Stimulated activated CD8-positive, alpha-beta memory T cell treated with anti-CD3 and anti-CD28 coated beads, Interleukin-15, amount 100 ng/mL, for 1 hour (primary cell): ENCODE results near the gene FGFR2.
"Not testable (repeated sequence)": the region's sequence is repeated elsewhere in the genome, so short reads cannot be mapped to it uniquely, and the experiment has no call there.

Experiments
- DNase-seq: peaks from one replicate; pipeline ENCODE4 v3.0.0-alpha.2; 2020; ENCODE audit warnings: low read depth

FGFR2 gene

DNA sequence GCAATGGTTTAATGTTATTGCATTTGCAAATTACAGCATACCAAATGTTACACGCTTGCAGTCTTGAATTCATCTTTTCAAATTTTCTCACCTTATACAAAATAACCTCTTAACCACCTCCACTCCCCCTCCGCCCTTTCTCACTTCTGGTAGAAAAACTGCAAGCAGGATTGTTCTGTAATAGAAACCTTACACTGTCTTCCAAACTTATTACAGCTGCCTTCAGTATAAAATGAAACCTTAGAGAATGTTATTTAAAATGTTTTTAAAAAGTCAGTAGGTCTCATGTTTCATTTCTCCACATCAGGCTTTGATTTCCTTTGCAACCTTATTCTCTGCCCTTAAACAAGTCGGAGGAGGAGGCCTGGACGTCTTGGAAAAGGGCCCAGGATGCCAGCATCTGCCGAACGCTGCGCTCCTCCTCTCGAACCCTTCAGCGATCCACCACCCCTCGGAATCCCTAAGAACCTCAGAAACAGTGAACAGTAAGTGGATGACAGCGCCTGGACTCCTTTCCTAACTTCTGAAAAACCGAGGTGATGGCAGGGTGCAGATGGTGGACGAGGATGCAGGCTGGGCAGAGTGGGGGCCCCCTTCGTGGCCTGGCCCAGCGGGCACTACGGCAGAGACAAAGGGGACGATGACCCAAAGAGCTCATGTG lies 74.0 kb downstream of the FGFR2 start:
- DNase-seq, result no peak

DNA sequence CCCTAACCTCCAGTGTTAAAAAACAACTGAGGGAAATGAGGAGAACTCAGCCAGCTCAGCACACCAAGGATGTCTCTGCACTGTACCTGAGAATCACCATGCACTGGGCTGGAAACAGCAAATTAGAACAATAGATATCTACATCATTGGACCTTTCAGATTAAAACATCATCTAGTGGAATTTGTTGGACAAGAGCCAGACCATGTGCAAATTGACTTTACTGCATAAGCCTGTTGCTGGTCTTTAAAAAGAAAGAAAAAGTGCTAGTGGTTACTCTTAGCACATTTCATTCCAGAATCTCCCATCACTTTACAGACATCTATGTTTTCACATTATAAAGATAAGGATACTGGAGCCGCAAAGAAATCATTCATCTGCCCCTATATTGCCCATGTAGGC lies 75.4 kb downstream of the FGFR2 start:
- DNase-seq, result no peak

DNA sequence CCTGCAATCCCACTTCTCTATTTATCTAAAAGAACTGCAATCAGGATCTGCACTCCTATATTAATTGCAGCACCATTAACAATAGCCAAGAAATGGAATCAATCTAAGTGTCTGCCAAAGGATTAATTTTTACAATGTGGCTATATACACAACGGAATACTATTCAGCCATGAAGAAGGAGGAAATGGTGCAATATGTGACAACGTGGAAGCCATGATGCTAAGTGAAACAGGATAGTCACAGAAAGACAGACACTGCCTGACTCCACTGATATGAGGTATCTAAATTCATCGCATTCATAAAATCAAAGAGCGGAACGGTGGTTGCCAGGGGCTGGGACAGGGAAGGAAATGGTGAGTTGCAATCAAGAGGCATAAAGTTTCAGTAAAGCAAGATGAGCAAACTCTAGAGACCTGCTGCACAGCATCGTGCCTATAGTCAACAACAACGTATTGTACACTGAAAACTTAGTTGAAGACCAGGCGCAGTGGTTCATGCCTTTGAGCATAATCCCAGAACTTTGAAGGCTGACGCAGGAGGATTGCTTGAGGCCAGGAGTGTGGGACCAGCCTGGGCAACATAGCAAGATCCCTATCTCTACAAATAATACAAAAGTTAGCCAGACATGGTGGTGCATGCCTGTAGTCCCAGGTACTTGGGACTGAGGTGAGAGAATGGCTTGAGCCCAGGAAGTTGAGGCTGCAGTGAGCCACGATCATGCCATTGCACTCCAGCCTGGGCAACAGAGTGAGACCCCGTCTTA lies 76.3 kb downstream of the FGFR2 start:
- no peak for DNase-seq

DNA sequence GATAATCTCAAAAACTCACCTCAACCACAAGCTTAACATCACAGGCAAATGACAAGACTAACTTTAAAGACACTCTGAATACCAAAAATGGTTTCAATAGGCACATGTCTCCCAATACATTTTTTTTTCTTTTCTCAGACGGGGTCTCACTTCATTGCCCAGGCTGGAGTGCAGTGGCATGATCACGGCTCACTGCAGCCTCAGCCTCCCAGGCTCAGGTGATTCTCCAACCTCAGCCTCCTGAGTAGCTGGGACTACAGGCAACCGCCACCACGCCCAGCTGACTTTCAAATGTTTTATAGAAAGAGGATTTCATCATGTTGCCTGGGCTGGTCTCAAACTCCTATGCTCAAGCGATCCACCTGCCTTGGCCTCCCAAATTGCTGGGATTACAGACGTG lies 77.7 kb downstream of the FGFR2 start:
- DNase-seq, result not testable (repeated sequence)

DNA sequence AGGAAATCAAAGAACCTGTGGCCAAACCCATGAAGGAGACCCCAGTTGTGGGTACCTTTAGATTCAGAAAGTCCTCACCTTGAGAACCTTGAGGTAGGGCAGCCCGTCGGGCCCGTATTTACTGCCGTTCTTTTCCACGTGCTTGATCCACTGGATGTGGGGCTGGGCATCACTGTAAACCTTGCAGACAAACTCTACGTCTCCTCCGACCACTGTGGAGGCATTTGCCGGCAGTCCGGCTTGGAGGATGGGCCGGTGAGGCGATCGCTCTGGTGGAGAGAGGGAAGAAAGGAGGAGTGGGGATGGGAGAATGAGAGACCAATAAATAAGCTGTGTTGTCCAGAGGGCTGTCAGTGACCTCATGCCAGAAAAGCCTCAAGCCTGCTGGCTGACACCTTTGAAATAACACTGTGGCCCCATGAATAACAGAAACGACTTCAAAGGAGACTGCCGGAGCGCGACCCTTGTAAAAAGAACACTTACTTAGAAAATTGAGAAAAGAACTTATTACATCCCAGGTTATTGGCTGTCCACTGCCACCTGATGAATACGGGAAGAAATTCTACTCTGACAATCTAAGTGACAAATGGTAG lies 78.2 kb downstream of the FGFR2 start:
- DNase-seq, result no peak

DNA sequence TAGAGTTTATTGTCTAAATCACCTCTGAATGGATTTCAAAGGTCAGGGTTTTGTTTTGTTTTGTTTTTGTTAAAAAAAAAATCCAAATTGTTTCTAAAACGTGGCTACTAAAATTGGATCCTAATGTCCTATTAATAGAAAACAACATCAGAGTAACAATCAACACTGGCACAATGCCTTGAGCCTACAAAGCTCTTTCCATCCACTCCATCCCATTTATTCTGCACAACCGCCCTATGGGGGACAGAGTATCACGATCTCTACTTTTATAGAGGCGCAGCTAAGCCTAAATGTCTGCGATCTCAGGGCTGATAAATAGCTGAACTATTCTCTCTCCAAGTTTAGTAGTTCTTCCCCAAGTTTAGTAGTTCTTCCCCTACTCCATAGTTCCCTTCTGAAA lies 78.8 kb downstream of the FGFR2 start:
- DNase-seq, result no peak

DNA sequence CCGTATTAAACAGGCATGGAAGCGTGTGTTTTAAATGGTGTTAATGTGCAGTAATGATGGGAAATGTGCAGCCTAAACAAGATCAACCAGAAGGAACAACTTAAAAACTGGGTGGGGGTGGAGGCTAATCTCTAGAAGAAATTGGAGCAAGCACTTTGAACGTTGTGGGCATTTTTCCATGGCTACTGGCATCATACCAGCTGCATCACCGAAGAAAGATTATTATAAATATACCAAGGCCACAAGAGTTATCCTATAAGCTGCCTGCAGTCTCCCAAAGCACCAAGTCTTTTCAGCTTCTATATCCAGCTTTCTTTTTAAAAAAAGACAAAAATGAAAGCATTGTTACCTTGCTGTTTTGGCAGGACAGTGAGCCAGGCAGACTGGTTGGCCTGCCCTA lies 79.9 kb downstream of the FGFR2 start:
- no peak for DNase-seq

DNA sequence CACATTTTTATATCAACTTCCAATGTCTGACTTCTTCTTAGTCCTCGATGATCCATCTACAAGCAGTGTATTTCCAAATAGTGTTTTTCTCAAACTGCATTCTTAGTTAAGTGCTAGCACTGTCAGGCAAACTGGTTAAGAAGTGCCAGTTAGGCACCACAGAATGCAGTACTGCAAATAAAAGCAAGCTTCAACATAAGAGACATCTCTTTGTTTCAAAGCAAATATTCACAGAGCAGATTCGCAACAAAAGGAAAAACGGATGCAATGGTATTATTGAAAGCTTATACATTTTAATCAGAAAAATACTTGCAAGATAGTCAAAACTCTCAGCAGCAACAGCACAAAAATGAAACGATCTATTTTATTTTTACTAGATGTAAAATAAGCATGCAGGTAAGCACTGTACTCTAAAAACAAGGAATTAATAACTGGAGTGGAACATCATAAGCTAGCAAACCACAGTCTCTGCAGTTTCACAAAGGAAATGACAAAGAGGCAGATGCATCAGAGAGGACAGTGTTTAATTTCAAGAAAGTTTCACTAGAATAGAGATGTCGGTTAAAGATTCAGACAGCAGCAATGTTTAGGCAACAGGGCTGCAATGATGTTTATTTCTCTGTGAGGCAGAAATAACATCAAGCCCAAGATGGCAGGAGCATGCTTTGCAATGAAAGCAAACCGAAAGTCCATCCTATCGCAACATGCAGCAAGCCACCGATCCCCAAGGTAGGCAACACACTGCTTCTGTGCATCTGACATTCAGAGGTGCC lies 82.0 kb downstream of the FGFR2 start:
- no peak for DNase-seq

DNA sequence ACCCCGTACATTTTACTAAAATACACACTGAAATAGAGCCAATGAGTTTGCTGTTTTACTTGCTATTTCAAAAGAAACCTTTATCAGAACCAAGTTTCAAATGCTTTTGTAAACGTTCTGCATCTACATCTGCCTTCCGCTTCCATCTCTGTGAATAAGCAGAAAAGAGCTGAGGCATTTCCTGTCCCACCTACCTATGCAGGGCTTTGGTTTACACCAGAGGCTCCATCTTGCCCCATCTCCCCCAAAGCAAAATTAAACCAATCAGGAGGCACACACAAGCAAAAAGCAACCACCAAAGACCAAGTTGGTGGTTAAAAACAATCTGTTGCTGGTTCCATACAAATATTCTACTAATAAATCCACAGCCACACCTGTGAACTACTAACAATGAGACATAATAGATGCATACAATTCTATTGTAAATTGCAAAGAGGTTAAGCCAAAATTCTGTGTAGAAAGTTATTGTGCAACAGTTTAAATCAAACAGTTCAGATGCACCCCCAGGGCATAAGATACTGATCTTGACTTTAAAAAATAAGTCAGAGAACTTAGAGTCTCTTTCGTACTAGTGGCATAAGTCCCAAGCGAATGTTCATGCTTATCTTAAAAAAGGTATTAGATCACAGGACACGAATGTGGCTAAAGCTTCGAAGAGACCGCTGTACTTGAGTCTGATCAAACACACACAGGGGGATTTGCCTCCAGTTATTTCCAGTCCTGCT lies 83.9 kb downstream of the FGFR2 start:
- no peak for DNase-seq

DNA sequence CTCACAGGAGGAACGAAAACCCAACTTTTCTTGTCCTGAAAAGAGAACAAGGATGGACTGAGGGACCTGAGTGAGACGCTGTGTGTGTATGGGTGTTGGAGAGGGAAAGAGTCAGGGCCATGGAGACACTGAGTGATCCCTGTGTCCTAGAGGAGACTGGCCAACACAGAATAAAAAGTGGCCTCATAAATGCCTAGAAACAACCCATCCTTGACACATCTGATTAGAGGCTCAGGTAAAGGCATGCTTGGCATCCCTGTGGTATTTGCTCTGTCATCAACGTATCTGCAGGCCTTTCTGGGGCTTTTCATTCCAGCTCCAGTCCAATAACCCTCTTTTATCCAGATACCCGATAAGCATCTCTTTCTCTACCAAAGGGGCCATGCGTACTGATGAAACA lies 86.3 kb downstream of the FGFR2 start:
- no peak for DNase-seq

DNA sequence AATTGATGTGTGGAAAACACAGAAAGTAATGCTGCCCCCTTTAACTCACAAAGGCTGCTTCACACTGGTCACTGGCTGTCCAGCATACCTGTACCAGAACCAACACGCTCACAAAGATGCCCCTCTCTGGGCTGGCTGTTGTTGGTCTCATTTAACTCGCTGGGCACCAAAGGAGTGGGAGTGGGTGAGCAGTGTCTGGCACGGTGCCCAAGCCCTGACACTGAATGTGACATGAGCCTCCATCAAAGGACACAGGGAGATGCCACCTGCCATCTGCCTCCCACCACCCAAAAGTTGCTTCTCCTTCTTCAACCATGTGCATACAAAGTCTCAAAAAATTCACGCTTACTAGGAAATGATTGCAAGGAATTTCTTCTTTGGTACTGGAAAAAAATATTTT lies 86.8 kb downstream of the FGFR2 start:
- no peak for DNase-seq

DNA sequence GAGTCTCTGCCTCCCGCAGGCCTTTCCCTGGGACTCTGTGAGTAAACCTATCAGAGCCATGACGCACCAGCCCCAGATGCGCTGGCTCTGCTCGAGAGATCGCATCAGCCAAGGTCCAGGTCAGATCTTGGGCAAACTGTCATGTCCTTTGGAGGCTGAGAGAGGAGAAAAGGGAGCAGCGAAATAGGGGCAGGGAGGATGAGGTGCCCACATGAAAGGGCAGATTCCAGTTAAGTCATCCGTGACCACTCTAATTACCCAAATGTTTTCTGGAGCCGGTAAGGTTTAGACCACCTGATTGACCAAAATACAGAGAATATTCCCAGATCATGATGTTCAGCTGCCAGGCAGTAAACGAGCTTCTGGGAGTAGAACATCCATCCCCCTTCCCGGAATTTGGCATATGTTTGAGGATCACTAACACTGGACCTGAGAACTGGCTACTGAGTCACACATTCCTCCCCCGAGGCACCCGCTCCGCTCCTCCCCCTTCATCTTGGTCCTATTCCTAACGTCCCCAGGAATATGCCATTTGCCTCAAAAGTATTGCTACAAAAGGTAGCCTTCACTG lies 88.0 kb downstream of the FGFR2 start:
- DNase-seq, result no peak

DNA sequence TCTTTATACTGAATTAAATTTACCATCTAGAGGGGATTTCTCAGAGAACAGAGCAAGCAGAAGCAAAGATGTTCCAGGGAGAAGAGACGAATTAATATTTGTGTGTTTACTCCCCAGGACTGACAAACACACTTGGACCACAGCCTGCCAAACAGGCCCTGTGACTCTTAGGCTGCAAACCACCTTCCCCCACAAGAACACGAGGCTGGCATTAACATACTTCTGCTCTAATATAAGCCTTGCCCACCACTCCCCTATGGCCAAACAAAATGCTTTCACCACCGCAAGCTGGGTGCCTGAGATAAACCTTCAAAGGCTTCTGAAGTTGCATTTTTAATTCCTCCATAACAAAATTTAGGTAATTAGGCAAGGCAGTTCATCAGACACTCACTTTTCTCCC lies 88.4 kb downstream of the FGFR2 start:
- no peak for DNase-seq

DNA sequence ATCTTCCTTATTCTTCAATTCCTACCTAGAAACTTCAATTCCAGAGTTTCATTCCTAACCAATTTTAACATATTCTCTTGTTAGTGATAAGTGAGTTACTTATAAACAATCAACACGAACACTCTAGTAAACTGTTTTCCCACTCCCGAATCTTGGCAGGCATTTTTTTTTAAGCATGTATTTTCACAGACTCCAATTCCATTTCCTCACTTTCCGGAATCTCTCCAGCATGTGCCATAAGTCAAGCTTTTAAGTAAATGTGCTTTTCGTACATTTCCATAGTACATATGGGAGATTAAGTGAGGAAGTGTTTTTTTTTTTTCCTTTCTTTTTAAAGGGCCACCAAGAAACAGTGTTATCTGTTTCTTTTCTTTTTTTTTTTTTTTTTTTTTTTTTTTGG lies 89.1 kb downstream of the FGFR2 start:
- DNase-seq, result no peak

DNA sequence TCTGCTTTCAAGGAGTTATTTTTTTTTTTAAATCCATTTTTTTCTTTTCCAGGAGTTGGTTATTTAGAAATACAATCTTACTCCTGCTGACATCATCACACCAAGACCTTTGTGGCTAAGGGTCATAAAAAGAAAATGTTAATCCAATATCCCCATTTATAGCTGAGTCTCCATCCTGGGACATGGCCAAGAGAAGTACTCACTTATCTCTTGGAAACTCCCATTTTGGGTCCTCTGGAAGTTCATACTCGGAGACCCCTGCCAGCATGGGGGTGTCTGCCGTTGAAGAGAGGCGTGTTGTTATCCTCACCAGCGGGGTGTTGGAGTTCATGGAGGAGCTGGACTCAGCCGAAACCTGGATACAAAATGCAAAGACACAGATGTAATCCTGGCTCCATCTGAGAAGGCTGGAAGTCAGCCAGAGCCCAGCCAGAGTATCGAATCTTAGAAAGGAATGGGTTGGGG lies 94.6 kb downstream of the FGFR2 start:
- DNase-seq, result no peak

DNA sequence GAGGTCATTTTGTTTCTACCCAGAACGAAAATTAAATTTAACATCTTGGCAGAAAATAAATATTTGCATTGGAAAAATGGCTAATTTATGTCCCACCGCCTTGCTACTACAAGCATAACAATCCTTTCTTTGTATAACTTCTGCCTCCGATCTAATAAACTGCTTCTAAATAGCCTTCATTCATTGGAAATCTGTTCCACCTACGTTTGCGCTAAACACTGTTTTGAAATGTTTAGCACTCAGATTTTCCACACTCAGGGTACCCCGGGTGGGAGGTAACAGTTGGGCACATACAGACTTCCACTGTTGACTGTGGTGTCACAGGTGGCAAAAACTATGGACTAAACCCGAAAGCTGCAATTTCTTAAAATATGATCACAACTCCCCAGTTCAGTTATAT lies 96.4 kb downstream of the FGFR2 start:
- DNase-seq, result no peak

DNA sequence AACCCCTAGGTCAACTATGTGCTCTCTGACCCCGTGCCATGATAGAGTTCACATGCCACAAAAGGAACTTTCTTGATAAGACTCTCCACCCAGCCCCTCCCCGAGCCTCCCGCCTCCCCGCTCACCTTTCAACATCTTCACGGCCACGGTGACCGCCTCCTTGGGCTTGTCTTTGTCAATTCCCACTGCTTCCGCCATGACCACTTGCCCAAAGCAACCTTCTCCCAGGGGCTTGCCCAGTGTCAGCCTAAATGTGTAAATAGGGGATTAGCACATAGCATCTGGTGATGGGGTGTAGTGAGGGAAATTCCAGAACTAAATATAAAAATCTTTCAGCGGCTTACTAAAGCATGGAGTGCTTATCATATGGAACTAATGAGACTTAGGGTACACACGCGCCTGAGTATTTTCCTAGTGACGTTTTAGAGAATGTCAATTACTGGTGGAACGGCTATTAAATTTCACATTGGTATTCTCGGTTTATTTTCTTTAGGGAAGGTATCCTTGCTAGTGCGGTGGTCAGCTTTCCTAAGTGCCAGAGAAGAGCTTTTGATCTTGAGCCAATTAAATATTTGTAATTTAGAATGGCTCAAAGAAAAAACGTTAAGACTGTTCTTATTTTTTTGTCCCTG lies 97.4 kb downstream of the FGFR2 start:
- DNase-seq, result no peak

DNA sequence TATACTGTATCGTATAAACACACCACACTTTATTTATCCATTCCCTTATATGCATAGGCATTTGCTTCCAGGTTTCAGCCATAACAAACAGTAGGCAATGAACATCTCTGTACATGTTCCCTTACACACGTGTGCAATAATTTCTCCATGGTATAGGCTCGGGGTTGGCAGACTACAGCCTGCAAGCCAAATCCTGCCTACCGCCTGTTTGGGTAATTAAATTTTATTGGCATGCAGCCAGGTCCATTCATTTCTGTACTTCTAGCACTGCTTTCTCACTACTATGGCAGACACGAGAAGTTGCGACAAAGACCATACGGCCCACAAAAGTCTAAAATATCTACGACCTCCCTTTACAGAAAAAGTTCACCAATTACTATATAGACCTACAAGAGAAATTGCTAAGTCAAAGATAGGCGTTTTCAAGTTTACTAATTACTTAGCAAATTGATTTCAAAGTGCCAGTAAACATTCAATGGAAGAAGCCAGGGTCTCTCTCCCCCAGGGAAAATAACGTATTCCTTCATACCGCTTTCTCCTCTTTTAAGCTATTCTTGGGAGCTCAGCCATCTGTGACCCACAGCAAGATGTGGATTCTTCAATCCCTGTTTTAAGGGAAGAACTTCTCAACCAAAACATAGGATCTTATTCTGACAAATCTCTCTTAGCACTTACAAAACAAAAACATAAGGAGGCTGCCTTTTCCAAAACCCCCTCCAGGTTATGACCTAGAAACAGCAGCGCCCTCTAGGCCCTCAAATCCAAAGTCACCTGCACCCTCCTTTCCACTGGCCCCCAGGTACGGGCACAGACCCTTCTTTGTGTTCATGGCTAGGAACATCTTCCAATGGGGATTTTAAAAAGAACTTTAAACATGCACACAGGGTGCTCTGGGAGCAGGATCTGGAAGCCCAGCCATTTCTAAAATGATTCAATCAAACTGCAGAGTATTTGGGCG lies 100.5 kb downstream of the FGFR2 start:
- no peak for DNase-seq

DNA sequence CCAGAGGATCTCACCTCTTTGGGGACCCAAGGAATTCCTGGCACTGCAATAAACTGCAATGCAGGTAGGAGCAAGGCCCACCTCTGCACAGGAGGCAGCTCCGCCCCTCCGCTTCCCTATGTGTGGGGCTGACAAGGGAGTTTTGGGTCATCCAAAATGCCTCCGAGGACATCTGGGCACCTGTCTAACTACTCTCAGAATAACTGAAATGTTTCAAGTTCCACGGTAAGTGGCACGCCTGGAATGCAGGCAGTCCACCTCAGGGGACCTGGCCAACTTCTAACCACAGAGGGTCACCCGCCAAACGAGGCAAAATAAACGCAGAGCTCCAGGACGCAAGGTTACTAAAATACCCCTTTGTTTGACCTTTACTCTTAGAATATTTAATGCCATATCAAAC lies 102.5 kb downstream of the FGFR2 start:
- DNase-seq, result no peak

DNA sequence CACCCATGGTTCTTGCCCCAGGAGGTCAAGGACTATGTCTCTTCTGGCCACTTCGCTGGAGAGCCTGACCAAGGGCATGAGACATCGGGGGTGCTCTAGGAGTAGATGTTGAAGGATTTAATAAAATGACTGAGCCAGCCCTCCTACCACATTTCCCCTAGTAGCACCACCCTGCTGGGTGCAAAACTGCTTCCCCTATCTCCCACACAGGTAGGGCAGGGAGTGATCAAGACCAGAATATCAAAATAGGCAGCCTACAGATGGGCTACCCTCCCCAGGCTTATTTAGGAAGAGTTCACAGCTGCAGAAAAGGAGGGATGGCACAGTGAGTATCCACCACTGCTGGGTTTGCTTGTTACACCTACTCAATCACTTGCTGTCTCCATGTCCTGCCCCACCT lies 103.9 kb downstream of the FGFR2 start:
- no peak for DNase-seq
